Omental fat pad (tissue), 4 donors: Measurements from ENCODE around the gene CDH23. TPM values are rescaled to one million over a fixed set of nuclear protein-coding genes. Genes with fewer than 3 reads are reported as not detected.
A peak's percentile ranks its signal among the peaks of the same experiment; 100 is the strongest.

Source experiments
- ATAC-seq: fragments of 150-250 bp; one replicate; pipeline ENCODE4 v1.9.1; 2016; ENCODE audit warnings: mild to moderate bottlenecking, moderate library complexity; ENCODE audit not compliant: low FRiP score
- DNase-seq: peaks from one replicate; pipeline ENCODE4 v3.0.0-alpha.2; 2019; ENCODE audit warnings: low spot score
- total RNA-seq, 4 donors: library from RNA; depleted of rRNA; stranded (reverse); fragments of >200 nt; gene quantifications; one replicate each; pipeline ENCODE4 v1.1.0, GENCODE V29; 2016
- TF ChIP-seq, protein P1 (sequence below), 3 donors: fragments of 450-650 bp; IDR thresholded peaks; one replicate each; pipeline ENCODE4 v1.5.1; 2016 to 2017; ENCODE audit warnings: antibody characterized with exemption in 3 of 3, mild to moderate bottlenecking in 3 of 3, moderate library complexity in 2 of 3

The CDH23 gene
- total RNA-seq, 4 donors from 2014 or later, result 25.3 to 41.9 (median 34.4) TPM

DNA sequence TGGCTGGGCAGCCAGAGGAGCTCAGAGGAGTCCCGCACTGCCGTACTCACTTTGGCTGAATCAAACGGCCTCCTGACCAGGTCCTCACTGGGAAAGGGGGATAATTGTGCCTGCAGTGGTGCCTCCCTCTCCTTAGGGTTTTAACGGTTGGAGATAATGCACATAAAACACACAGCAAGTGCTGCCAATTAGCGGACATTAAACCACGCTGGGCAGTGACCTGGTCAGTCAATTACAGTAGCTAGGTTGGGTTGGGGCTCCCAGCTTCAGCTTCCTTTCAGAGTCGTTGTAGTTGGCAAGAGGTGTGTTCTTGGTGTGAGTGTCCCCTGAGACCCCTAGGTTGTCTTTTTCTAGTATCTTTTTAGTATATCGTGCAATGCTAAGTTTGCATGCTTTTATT, 176.2 kb downstream of the CDH23 start:
- TF ChIP-seq, protein P1, sequence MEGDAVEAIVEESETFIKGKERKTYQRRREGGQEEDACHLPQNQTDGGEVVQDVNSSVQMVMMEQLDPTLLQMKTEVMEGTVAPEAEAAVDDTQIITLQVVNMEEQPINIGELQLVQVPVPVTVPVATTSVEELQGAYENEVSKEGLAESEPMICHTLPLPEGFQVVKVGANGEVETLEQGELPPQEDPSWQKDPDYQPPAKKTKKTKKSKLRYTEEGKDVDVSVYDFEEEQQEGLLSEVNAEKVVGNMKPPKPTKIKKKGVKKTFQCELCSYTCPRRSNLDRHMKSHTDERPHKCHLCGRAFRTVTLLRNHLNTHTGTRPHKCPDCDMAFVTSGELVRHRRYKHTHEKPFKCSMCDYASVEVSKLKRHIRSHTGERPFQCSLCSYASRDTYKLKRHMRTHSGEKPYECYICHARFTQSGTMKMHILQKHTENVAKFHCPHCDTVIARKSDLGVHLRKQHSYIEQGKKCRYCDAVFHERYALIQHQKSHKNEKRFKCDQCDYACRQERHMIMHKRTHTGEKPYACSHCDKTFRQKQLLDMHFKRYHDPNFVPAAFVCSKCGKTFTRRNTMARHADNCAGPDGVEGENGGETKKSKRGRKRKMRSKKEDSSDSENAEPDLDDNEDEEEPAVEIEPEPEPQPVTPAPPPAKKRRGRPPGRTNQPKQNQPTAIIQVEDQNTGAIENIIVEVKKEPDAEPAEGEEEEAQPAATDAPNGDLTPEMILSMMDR (IDR thresholded peaks at IDR 0.05), result no peak
- DNase-seq (no peak), ATAC-seq (no peak)

DNA sequence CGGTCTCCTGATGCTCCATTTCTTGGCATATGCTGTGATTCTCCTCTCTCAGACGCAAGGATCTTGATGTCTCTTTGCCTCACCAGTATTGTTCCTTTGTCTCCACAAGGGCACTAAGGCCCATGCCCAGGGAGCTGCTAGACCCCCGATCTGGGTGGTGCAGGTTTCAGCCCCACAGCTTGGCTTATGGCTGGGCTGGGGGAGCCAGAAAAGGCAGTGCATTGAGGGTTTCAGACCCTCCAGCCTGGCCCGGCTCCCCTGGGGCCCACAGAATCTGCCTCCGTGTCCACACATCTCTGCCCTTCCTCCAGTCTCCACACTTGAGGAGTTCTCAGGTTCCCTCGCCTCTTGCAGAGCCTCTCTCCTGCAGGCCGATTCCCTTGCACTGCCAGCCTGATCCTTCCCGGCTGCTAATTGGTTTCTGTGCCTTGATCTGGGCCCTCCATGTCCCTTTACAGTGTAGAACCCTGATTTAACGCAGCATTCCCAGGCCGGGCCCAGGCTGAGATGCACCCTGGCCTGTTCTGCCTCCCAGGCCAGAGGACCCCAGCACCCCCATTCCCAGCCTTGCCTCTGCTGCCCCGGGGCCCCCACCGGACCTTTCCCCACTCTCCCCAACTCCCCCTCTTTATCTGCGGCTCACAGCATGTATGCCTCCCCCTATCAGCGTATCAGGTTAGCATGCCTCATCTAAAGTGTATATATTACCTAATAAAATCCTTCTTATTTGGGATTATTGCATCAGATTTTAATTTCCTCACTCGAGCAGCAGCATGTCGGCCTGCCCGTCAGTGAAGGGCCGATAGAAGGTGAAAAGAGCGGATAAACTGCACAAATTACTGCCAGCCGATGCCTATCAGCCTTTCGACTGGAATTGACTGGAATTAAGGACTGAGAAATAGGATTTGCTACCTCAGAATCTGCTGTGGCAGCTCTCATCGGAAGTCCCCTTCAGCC, 177.1 kb downstream of the CDH23 start:
- DNase-seq (no peak), ATAC-seq (no peak)
- TF ChIP-seq, protein P1 (IDR thresholded peaks at IDR 0.05), result no peak

DNA sequence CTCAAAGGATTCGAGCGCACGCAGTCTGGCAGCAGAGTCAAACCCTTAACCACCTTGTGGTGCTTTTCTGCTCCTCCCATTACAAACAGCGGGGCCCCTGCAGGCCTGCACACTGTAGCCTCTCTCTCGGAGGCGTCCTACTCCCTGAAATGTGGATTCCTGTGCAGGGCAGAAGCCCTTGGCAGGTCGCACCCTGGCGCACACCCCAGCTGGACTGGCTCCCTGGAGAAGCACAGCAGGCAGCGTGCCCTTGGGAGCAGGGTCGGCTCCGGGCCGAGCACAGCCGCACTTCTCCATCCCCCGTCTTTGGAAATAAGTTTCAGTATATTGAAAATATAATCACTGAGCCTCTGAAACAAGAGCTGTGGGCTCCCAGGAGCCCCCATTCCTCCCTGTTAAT, 178.7 kb downstream of the CDH23 start:
- TF ChIP-seq, protein P1 (IDR thresholded peaks at IDR 0.05), result no peak
- peak; percentile 42 for ATAC-seq
- DNase-seq, result no peak

DNA sequence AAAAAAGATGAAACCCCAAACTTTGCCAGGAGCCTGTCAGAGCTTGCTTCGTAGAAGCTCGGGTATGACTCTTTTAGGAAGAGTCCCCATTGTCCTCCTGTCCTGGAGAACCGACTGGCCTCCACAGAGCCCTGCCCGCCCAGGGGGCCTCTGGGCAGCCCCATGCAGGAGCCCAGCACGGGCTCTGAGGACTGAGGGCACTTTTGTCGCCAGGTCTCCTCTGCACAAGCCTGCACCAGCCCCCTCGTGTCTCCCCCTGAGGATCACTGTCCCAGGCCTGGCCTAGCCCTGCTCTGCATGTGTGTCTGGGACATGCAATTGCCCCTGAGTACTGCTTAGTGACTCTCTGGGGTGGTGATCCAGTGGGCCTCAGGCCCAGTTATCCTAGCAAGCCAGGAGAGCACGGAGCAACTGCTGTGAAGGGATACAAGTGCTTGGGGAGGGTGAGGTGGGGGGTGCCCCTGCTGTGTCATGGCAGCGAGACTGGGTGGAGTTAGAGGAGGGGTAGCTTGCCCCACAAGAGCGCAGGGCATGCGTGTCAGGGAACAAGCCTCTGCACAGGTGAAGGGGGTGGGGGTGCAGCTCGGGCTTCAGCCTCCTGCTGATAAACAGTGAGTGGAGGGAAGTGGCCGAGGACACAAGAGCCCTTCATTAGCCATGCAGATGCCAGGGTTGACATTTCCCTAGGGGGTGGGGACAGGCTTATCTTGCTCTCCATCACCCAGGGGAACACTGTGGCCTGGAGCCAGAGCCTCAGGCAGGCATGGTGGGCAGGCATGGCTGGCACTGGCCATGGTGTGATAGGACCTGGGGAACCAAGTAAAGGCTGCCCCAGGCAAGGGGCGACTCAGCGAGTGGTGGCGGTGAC, 179.4 kb downstream of the CDH23 start:
- TF ChIP-seq, protein P1 (IDR thresholded peaks at IDR 0.05), result no peak
- DNase-seq, result no peak
- ATAC-seq, result no peak

DNA sequence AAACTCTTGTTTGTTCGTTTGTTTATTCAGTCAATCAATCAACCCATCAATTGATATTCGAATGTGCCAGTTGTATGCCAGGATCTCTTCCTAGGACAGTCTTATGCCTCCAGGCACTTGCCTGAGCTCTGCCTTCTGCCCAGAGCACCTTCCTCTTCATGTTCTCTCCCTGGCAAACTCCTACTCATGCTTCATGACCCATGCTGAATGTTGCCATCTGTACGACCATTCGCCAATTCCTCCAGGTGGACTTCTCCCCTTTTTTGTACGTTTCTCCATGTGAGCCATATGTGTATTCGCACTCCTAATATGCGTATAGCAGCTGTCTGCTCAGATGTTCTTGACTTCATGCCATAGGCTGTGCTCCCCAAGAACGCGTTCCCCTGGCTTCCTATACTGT, 180.1 kb downstream of the CDH23 start:
- ATAC-seq, result no peak
- TF ChIP-seq, protein P1 (IDR thresholded peaks at IDR 0.05), result no peak
- no peak for DNase-seq

DNA sequence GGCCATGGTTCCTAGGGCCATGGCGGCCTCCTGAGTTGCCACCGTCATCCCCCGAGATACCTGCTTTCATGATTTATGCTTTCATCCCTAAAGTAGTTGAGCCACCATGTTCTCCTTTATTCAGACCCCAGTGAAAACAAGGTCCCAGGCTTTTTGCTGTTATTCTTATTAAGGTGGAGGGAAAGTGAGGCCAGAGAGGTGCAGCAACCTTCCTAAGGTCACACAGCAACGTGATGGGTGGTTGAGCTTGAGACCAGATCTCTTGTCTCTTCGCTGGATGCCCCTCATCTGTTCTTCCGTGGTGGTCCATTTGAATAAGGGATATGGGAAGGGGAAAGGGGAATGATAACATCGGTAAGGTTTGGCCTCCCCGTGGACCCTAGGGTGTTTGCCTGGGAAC, 180.6 kb downstream of the CDH23 start:
- TF ChIP-seq, protein P1 (IDR thresholded peaks at IDR 0.05), result no peak
- no peak for ATAC-seq
- DNase-seq, result no peak
